Small intestine (tissue), 7 donors: ENCODE measurements around the gene ACTN1. TPM values are rescaled to one million over a fixed set of nuclear protein-coding genes. Genes with fewer than 3 reads are reported as not detected.

Source experiments
- DNase-seq, 2 donors: peaks; one replicate each; pipeline versions ENCODE4 v3.0.0 to v3.0.0-alpha.2; 2013
- FAIRE-seq: peaks from 2 replicates; lab custom pipeline; 2012; peaks lifted over from hg19 to GRCh38; lab: Jason Lieb, UNC
- H3K27ac ChIP-seq, 3 donors: one replicate each; pipeline ENCODE4 v1.5.1; 2013; ENCODE audit warnings: low read length in 2 of 3, mild to moderate bottlenecking in 2 of 3, control low read depth in 1 of 3, inconsistent platforms in 1 of 3, low read depth in 1 of 3, moderate library complexity in 1 of 3
- H3K27me3 ChIP-seq, 3 donors: one replicate each; pipeline ENCODE4 v1.6.1; 2013; ENCODE audit warnings: low read length in 3 of 3, inconsistent platforms in 1 of 3; ENCODE audit not compliant: control insufficient read depth in 3 of 3, insufficient read depth in 3 of 3
- H3K36me3 ChIP-seq, 3 donors: one replicate each; pipeline ENCODE4 v1.6.1; 2013; ENCODE audit warnings: low read length in 3 of 3, inconsistent platforms in 1 of 3, low read depth in 1 of 3, mild to moderate bottlenecking in 1 of 3, moderate library complexity in 1 of 3; ENCODE audit not compliant: control insufficient read depth in 3 of 3, insufficient read depth in 2 of 3
- H3K4me1 ChIP-seq, 3 donors: one replicate each; pipeline ENCODE4 v1.6.1; 2013; ENCODE audit warnings: low read length in 2 of 3, inconsistent platforms in 1 of 3, low read depth in 1 of 3, mild to moderate bottlenecking in 1 of 3, moderate library complexity in 1 of 3; ENCODE audit not compliant: control insufficient read depth in 3 of 3, insufficient read depth in 2 of 3
- H3K4me3 ChIP-seq, 3 donors: one replicate each; pipeline ENCODE4 v1.5.1; 2013; ENCODE audit warnings: low read length in 3 of 3, control low read depth in 1 of 3, inconsistent platforms in 1 of 3, low read depth in 1 of 3, mild to moderate bottlenecking in 1 of 3, moderate library complexity in 1 of 3
- H3K9me3 ChIP-seq, 2 donors: one replicate each; pipeline ENCODE4 v1.6.1; 2013; ENCODE audit warnings: low read depth in 1 of 2, low read length in 1 of 2; ENCODE audit not compliant: control insufficient read depth in 2 of 2, insufficient read depth in 1 of 2
- WGBS, 3 donors: extraction: QIAGEN DNeasy Blood & Tissue Kit; methylation state at CpG; one replicate each; pipeline ENCODE4 v1.1.7; 2013; 5-methylcytosine and 5-hydroxymethylcytosine counted together
- polyA plus RNA-seq, 4 donors: library from polyadenylated mRNA; stranded (reverse) in 3 of 4; unstranded in 1 of 4; fragments of 200-250 nt in 3 of 4; fragments of 120-200 nt in 1 of 4; gene quantifications; one replicate each; pipeline versions ENCODE4 v1.2.1 to v1.2.3, GENCODE V29; 2013
- donor health status: healthy with polysubstance abuse.
- donor health status: control.
- donor health status: control.
- donor health status: Bipolar disorder and iron deficiency.
- donor health status: healthy.

ACTN1 gene
- polyA plus RNA-seq, 4 donors = 6.7 to 67.7 (median 33.1) TPM

DNA sequence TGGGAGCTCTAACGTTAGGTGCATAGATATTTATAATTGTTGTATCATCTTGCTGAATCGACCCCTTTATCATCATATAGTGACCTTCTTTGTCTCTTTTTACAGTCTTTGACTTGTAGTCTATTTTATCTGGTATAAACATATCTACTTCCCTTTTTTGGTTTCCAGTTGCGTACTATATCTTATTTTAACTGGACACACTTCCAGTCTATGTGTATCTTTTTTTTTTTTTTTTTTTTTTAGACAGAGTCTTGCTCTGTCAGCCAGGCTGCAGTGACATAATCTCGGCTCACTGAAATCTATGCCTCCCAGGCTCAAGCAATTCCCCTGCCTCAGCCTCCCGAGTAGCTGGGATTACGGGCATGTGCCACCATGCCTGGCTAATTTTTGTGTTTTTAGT is 144.3 kb downstream of the ACTN1 start:
- Histone ChIP-seq H3K4me3 (no peak overlapping the region), H3K4me1 (no peaks in the 10 kb centered on the region), H3K27me3 (no peaks in the 10 kb centered on the region), H3K36me3 (no peaks in the 10 kb centered on the region), H3K9me3 (peaks cover 0 to 31% of the 10 kb centered on the region in 2 donors), H3K27ac (no peak overlapping the region)
- FAIRE-seq (no peak), DNase-seq (no peak)
- 68 to 79% (median 76%) methylated on average over 6 of the region's 6 CpGs for WGBS, 3 donors

DNA sequence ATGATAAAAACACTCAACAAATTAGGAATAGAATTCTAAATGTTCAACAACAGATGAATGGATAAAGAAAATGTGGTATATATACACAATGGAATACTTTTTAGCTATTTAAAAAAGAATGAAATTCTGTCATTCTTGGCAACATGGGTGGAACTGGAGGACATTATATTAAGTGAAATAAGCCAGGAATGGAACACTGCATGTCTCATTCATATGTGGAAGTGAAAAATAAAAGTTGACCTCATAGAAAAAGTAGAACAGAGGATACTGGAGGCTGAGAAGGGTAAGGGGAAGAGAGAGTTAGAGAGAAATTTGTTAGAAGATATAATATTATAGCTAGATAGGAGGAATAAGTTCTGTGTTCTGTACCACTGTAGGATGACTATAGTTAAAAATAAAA is 150.4 kb downstream of the ACTN1 start:
- Histone ChIP-seq H3K27me3 (no peaks in the 10 kb centered on the region), H3K4me3 (no peak overlapping the region), H3K36me3 (no peaks in the 10 kb centered on the region), H3K9me3 (peaks cover 0 to 4% of the 10 kb centered on the region in 2 donors), H3K27ac (no peak overlapping the region), H3K4me1 (peaks cover 0 to 16% (median 1%) of the 10 kb centered on the region in 3 donors)
- FAIRE-seq (no peak), DNase-seq (no peak)

DNA sequence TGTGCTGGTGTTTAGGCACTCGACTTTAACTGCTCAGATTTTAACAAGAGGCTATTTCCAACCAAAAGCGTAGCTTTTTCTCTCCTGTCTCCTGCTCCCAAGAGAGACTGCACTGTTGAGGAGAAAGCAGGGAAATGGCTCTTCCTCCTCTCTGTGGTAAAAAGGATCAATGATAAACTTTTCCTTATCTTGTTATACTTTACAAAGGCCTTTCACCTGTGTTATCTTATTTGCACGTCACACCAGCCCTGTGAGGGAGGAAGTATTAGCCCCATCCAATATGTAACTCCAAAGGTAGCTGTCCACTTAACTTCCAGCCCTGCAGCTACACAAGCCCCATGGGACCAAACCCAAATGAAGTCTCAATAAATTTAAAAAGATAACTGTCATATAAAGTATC is 153.4 kb downstream of the ACTN1 start:
- 36 to 72% (median 53%) methylated on average over 3 of the region's 3 CpGs for WGBS, 3 donors
- peak overlapping the region in 1 of 3 donors; percentile 39 for H3K27ac ChIP-seq
- H3K4me1 ChIP-seq = peaks cover 0 to 16% (median 1%) of the 10 kb centered on the region in 3 donors
- peak; percentile 72 to 83 for DNase-seq
- H3K4me3 ChIP-seq = no peak overlapping the region
- H3K36me3 ChIP-seq = peaks cover 0 to 3% (median 0%) of the 10 kb centered on the region in 3 donors
- no peaks in the 10 kb centered on the region for H3K9me3 ChIP-seq
- H3K27me3 ChIP-seq = no peaks in the 10 kb centered on the region
- FAIRE-seq = no peak

DNA sequence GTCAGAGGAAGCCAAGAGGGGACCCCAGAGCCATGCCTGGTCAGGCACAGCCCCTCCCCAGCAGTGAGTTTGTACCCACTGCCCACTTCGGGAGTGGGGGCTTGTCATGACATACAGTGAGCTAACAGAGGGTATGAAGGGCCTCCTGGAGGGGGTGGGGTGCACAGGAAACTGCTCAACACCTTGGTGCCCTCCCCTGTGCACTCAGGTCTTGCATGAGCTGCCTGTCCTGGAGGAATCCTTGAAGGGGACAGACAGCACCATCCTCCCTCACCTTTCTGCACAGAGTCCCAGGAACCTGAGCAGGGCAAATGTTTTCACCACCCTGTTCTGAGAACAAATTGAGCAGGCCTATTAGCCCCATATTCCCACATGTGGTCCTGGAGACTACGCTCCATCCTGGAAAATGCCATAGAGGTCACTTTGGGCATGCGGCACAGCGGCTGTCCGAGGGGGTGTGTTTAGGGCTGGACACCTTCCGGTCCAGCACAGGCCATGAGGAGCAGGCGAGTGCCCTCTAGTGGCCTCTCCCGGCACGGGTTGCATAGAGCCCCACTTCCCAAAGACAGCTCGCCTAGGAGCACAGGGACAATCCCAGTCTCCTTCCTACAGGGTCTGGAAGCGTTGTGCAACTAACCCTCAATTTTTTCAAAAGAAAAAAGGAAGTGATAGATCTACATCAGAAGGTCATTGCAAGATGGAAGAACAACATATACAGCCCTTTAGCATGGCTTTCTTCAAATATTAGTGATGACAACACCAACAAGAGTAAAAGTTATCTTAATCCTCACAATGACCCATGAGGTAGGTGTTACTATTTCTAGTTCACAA is 154.4 kb downstream of the ACTN1 start:
- WGBS, 3 donors = 30 to 39% (median 38%) methylated on average over 11 of the region's 11 CpGs
- Histone ChIP-seq H3K9me3 (no peaks in the 10 kb centered on the region), H3K27me3 (no peaks in the 10 kb centered on the region), H3K36me3 (peaks cover 0 to 3% (median 0%) of the 10 kb centered on the region in 3 donors), H3K4me3 (no peak overlapping the region), H3K27ac (no peak overlapping the region), H3K4me1 (peaks cover 0 to 22% (median 1%) of the 10 kb centered on the region in 3 donors)
- FAIRE-seq = no peak
- peak; percentile 65 to 82 for DNase-seq

DNA sequence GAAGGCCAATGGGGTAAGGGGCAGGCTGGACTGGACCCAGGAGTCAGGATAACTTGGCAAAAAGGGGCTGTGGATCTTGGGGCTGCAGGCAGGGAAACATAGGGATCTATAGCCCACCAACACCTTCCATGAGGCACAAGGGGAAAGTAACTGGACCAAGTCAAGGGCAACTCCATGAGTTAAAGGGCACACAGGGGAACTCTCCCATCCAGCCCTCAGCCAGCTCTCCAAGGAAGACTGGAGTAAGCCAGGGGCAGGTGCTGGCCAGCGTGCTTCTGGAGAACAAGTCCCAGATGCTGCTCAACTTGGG is 154.9 kb downstream of the ACTN1 start:
- DNase-seq (no peak), FAIRE-seq (no peak)
- Histone ChIP-seq H3K9me3 (no peaks in the 10 kb centered on the region), H3K27me3 (no peaks in the 10 kb centered on the region), H3K4me3 (no peak overlapping the region), H3K4me1 (peaks cover 0 to 27% (median 4%) of the 10 kb centered on the region in 3 donors), H3K27ac (no peak overlapping the region), H3K36me3 (peaks cover 0 to 3% (median 0%) of the 10 kb centered on the region in 3 donors)
- 90 to 100% (median 100%) methylated on average over 1 of the region's 1 CpG for whole genome bisulfite sequencing, 3 donors

Other genes starting within 250 kb of the ACTN1 start
- 100 to 1,000 TPM in 1 of 4 donors, 10 to 100 TPM in 3; 27.6 to 134 (median 51.9) TPM for gene ZFP36L1, start 186.2 kb downstream of the ACTN1 start, polyA plus RNA-seq
- 10 to 100 TPM; 13.2 to 43.4 (median 16.2) TPM for gene DCAF5, start 173.8 kb upstream of the ACTN1 start, polyA plus RNA-seq
- 10 to 100 TPM in 2 of 4 donors, 1 to 10 TPM in 2; 3.2 to 21.4 (median 7.5) TPM for gene EXD2, start 212.2 kb upstream of the ACTN1 start, polyA plus RNA-seq